HL-60/S4 treated with phorbol 12-myristate 13-acetate at 8.2 ng/mL for 4 days and 3 days (cell line): Measurements from ENCODE around the gene STIP1.

ENCODE experiments used
- in situ Hi-C: fragments of 300-500 bp; cut with MboI; formaldehyde crosslinking; loops from 2 replicates; pipeline ENCODE4 v1.15.0; 2022; ENCODE audit warnings: low sequenced_read_pairs

STIP1 gene

DNA sequence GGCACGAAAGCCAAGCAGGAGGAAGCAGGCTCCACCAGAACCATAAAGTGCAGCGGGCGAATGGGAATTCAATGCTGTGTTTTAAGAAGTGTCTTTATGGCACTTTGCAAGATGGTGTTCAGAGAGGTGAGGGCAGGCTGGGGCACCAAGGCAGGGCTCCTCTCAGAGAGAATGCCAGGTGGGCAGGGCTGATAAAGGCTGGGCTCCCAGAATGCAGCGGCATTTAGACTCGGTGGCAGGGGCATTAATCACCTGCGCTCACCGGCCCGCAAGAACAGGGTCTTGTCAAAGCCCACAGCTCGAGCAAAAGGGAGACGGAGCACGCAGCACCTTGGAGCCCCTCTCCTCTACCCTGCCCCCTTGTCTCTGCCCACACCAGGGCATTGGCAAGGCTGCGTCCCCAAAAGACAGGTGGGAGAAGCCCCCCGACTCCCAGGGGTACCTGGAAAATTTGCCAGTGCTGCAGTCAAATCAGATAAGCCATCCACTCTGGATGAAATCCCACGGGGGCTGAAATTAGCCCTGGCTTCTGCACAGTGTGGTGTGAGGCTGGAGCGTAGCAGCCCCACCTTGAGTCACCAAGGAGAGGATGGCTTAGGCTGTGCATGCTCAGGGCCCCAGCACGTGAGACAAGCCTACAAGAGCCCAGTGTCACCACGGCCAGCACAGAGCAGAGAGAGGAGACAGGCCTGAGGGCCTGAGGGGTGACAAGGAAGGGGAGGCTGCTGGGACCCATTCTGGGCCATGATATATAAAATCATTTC, 28.2 kb upstream of the STIP1 start:
- in situ Hi-C loops: loop anchor here (25.0 kb wide), 1 partner anchor 321 kb away; the partner anchor contains the start of gene MARK2

DNA sequence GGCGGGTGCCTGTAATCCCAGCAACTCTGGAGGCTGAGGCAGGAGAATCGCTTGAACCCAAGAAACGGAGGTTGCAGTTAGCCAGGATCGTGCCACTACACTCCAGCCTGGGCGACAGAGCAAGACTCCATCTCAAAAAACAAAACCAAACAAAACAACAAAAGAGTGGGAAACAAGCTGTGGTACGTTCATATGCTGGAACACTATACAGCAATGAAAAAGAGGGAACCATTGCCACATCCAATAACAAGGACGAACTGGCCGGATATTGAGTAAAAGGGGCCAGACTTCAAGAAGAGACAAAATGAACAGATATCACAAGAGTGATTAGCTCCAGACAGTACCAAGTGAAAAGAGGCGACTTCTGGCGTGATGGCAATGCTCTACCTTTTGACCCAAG, 24.9 kb upstream of the STIP1 start:
- in situ Hi-C loops: loop anchor here (25.0 kb wide), 1 partner anchor 324 kb away; the partner anchor contains the start of gene MARK2

DNA sequence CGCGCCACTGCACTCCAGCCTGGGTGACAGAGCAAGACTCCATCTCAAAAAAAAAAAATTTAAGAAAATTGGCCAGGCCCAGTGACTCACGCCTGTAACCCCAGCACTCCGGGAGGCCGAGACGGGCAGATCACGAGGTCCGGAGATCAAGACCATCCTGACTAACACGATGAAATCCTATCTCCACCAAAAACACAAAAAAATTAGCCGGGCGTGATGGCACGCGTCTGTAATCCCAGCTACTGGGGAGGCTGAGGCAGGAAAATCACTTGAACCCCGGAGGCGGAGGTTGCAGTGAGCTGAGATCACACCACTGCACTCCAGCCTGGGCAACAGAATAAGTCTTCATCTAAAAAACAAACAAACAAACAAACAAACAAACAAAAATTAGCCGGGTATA, 23.2 kb upstream of the STIP1 start:
- in situ Hi-C loops: loop anchor here (25.0 kb wide), 1 partner anchor 325 kb away; the partner anchor contains the start of gene MARK2

DNA sequence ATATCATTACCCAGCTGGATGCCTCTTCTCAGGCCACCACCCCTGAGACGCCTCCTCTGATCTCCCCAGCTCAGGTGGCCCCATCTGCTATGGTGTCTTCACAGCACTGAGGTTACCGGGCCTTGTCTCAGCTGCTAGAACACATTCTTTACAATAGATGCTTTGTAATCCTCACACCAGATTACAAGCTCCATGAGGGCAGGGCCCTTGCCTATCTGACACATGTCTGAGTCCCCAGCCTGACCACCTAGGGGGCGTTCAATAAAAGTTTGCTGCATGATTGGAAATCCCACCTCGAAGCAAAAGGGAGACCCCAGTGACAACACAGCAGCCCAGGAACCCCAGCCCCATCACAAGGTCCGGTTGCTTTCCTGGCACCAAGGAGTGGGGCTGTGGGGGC, 22.0 kb upstream of the STIP1 start:
- in situ Hi-C loops: loop anchor here (25.0 kb wide), 1 partner anchor 327 kb away; the partner anchor contains the start of gene MARK2

DNA sequence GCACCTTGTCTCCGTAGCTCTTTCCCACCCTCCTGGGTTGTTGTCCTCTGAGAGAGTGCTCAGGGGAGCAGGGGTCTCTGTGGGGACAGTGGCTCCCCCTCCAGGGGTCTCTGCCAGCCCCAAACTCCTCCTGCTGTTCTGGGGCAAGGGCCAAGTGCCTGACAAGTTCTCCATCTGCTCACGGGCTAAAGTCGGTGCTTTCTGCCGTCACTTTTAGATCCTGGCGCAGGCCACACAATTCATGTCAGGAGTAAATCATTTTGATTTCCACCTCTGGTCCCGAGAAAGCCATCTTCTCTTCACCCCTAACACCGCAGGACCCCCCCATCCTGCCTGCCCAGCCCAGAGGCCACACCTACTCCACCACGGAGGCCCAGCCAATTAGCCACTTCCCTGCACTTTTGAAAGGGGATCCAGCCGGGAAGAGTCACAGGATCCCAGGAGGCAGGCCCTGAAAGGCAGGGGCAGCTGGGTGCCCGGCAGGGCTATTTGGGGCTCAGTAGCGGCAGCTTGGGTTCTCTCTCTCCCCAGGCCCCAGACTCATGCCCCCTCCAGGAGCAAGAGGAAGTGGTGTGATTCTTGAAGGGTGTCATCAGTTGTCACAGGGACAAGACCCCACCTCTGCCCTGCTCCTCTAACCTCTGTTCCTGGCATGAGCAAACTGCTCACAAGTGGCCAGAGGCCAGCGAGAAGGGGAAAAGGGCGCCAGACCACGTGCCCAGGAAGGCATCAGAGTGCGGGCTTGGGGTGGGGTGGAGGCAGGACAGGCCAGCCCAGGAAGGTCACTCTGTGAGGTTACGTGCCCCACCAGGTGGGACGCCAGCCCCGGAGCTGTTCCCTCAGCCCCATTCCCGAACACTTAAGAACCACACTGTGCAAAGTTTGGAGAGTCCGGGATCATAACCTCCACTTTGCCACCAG, 21.3 kb upstream of the STIP1 start:
- in situ Hi-C loops: loop anchor here (25.0 kb wide), 1 partner anchor 327 kb away; the partner anchor contains the start of gene MARK2

DNA sequence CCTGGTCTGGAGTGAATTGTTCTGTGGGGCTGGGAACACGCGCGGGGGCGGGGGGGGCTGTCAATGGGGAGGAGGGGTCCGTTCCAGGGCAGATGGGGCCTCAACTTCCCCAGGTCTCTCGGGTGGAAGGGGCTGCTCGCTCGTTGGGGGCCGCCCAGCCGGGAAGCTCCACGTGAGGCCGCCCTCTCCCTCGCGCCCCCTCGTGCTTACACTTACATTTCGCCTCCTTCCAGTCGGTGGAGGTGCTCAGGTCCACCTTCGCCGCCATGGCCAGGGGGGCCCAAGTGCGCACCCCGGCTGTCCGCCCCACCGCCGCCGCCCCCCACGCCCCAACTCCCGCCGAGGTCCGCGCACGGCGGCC, 20.5 kb upstream of the STIP1 start:
- in situ Hi-C loops: loop anchor here (25.0 kb wide), 1 partner anchor 328 kb away; the partner anchor contains the start of gene MARK2

DNA sequence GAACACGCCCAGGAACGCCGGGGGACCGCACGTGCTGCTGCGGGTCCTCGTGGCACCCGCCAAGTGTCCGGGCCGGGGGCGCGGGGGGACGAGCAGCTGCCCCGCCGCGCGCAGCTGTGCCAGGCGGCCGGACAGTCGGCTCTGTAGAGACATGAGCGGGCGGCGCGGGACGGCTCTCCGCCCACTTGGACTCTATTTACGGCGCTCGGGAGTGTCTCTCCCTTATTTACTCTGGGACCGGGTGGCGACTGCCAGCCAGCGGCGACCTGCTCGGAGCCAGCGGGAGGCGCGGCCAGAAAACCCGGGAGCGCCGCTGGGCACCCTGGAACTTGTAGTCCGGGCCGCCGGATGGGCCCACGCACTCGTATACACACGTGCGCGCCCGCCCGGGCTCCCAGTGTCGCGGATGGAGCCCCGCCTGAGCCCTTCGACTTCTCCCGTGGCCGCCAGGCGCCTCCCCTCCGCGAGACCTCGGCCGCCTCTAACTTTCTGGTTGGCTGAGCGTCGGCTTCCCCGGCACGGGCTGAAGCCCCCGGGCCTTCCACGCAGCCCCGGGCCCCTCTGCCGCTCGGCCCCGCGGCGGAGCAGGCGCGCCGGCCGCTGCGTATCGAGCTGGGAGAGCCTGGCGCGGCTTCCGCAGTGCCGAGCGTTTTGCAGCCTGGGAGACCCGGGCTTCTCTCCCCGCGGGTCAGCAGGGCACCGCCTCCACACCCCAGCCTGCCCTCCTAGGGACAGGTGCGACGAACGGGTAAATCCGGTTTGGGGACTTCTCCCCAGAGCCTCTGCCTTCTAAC, 19.9 kb upstream of the STIP1 start, which contains the start of gene MACROD1:
MACROD1 (minus strand) TSS at position 272 of the 794 bp plus-strand sequence; CDS start at position 153, 119 bp downstream.
- in situ Hi-C loops: loop anchor here (25.0 kb wide), 1 partner anchor 329 kb away; the partner anchor contains the start of gene MARK2

DNA sequence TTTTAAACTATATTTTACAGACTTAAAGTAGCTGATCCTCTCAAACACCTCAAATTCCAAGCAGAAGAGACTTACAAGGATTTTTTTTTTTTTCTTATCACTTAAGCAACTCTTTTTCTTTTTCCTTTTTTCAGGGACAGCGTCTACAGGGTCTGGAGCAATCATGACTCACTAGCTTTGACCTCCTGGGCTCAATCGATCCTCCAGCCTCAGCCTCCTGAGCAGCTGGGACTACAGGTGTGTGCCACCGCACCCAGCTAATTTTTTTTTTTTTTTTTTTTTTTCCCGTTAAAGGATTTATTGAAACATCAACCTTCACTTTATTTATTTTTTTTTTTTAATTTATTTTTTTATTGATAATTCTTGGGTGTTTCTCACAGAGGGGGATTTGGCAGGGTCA, 15.6 kb upstream of the STIP1 start:
- in situ Hi-C loops: loop anchor here (25.0 kb wide), 1 partner anchor 333 kb away; the partner anchor contains the start of gene MARK2

DNA sequence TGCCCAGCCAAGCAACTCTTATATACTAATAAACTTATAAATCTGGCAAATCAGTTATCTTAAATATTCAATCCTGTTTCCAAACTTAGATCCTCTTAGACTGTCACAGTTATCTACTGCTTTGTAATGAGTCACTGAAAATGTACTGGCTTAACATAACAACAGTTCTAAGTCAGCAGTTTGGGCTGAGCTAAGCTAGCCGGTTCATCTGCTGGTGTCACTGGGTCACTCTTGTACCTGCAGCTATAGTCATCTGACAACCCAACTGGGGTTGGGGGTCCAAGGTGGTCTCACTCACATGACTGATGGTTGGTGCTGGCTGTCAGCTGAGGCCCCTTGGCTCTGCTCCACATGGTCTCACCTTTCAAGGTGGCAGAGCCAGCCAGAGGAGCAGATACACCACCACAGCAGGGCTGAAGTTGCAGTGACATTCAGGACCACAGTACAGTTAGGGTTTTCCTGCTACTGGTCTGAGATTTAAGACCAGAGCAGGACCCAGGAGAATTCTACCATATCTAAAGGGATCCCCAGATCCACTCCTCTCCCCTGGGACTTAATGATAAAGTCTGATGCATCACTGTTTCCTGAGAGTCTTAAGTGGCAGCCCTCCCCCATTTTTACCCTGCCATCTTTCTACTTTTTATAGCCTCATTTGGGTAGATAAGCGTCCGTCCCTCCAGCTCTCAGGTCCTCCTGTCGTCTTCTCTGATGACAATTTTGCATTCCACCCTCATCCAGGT, 12.2 kb upstream of the STIP1 start:
- in situ Hi-C loops: loop anchor here (25.0 kb wide), 1 partner anchor 336 kb away; the partner anchor contains the start of gene MARK2

DNA sequence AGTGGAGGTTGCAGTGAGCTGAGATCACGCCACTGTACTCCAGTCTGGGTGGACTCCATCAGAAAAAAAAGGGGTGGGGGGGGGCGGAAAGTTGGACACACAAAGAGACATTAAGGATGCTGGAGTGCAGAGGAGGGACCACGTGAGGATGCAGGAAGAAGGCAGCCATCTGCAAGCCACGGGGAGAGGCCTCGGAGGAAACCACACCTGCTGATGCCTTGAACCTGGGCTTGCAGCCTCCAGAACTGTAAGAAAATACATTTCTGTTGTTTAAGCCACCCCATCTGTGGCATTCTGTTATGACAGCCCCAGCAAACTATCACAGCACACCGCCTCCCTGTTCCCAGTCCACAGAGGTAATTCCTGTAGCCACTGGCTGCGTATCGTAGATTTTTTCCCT, 9.2 kb upstream of the STIP1 start:
- in situ Hi-C loops: no loop called here

DNA sequence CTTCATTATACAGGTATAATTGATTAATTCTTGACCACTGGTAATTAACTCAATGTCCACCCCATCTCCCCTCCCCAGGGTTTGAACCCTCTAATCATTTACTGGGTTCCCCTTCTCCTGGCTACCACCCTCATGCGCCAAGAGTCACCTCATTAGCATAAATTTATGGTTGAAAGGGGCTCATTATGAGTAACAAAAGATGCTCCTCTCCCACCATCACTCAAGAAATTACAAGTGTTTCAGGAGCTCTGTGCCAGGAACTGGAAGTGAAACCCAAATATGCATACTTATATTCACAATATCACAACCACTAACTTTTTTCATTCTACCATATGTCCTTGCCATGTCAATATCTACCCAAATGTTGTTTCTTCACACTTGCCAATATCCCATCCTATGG, 7.8 kb upstream of the STIP1 start:
- in situ Hi-C loops: no loop called here

DNA sequence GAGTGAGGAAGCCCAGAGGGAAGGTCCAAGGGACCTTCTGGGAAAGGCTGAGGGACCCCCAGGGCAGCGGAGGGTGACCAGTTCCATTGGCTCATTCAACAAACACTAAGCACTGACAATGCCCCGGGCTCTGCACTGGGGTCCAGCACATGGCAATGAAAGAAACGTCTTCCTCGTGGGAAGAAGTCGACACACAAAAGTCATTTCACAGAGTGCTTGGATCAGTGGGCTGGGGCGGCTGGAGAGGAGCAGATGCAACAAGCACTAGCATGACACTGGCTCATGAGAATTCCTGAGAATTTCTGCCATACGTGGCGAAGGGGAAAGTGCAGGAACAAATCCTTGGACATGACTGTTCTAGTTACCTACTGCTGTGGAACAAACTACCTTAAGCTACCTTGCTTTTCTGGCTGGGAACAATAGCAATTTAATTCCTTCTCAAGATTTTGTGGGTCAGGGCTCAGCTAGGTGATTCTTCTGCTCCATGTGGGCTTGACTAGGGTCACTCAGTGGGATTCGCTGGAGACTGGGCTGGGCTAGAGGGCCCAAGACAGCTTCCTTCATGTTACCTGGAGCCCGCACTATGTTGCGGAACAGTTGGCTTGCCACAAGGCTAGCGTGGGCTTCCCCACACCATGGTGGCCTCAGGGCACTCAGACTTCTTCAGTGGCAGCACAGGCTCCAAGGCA, 6.9 kb upstream of the STIP1 start:
- in situ Hi-C loops: no loop called here

DNA sequence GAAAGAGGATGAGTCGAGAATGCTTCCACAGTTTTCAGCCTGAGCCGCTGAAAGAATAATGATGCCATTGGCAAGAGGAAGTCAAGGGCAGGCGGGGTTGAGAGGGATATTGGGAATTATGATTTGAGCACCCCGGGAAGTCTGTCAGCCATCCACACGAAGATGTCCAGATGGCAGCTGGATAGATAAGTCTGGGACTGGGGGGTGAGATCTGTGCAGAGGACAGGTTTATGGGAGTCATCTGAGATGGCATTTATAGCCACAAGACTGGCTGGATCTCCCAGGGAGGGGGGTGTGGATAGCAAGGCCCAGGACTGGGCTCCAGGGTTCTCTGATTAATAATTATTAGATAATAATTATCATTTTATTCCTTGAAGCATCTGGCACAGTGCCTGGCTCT, 5.1 kb upstream of the STIP1 start:
- in situ Hi-C loops: no loop called here

DNA sequence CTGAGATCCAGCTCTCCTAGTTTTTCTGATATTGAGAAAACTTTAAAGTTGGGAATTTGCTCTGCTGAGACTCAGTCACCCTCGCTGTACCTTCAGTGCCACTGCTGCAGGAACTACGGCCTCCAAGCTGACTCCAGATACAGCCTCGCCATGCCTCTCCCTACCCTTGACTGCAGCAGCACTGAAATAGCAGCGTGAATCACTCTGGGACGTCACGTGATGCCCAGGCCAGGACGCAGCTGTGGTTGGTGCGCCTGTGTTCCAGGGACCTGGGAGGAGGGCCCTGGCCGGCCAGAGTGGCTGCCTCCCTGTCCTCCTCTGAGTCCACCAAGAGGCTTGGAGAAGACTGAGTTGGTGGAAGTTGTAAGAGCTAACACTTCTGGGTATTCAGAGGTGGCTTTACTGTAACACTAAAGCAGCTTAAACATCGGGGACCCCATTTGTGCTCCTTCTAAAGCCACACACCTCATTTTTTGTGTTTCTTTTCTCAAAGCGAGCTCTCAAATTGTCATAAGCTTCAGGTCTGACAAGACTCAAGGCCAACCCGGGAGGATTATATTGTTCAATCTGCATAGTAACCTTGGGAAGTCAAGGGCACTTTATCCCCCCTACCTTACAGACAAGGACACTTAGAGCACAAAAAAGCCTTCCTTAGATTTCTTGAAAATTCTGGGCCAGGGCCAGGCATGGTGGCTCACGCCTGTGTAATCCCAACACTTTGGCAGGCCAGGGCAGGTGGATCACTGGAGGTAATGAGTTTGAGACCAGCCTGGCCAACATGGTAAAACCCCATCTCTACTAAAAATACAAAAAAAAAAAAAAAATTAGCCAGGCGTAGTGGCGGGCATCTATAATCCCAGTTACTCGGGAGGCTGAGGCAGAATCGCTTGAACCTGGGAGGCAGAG, 4.2 kb upstream of the STIP1 start:
- in situ Hi-C loops: no loop called here

DNA sequence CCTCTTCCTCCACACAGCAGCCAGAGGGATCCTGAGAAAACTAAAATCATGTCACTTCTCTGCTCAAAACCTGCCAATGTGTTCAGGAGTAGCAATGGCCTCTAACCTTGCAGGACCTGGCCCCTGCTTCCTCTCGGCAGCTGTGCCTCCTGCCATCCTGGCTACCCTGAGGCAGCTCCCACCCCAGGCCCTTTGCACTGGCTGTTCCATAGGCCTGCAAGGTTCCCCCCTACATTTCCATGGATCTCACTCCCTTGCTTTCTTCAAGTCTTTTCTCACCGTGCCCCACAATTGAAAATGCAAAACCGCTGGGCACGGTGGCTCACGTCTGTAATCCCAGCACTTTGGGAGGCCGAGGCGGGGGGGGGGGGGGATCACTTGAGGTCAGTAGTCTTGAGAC, 2.1 kb upstream of the STIP1 start:
- in situ Hi-C loops: no loop called here

DNA sequence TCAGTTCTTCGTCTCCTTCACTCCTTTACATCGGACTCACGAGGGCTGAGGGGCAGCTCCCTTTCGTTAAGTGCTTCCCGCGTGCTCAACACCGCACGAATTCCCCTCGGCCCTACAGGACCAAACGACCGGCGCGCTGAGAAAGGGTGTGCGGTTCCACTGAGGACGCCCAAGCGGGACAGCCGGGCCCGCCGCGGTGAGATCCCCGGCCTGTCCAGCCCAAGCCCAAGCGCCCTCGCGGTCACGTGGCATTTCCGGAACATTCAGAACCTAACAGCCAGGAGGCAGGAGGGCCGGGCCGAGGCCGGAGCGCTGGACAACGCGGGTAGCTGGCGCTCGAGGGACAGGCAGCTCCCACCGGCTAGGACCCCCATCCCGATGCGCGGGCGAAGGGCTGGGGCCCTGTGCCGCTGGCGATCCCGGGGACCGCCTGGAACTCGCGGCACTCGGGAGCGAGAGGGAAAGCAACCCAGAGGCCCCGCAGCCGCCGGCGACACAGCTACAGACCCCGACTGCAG, 737 bp upstream of the STIP1 start:
- in situ Hi-C loops: no loop called here

DNA sequence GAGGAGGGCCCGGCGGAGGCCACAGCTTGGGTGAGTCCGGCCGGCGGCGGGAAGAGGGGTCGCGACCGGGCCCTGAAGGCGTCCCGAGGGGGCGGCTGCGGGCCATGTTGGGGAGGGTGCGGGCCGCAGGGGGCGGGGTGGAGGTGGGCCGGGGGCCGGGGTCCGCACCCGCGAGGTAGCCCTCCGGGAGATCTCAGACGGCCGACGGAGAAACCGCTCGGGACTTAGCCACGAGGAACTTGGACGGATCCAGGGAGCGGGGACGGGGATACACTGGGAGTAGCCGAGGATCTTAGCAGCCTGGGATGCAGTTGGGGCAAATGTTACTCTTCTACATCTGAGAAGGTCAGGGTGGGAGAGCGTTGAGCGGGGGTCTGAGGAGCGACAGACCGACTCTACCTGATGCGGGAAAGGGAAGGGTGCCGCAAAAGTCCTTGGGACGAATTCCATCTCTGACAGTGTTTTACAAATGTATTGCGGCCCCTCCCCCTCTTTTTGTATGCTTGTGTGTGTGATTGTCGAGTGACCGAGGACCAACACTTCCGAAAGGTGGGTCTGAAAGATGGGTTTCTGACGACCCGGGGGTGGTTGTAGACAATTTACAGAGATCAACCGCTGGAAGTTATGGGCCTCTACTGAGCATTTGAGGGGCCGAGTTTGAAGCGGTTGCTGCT, 658 bp downstream of the STIP1 start:
- in situ Hi-C loops: no loop called here
